ENCODE measurements around the gene ZNF554. TPM values are rescaled to one million over a fixed set of nuclear protein-coding genes. Genes with fewer than 3 reads are reported as not detected.

Gene ZNF554
- total RNA-seq, 1 donor from 2014 or later = 6.9 TPM

- TF ChIP-seq CTCF (IDR thresholded peaks at IDR 0.05) (no peak), POLR2A (IDR thresholded peaks at IDR 0.05) (no peak), POLR2AphosphoS5 (IDR thresholded peaks at IDR 0.05; ENCODE audit: insufficient read depth in 1 of 2, low read depth in 1 of 2) (peak; percentile 24 to 80)
These were observed 34.2 kb upstream of the ZNF554 start, which contains the start of gene THOP1 for GRCh38 chr19:2785244-2785997. Gene THOP1, plus strand, starts transcription at chr19:2785503. Its CDS starts 160 bp downstream, at chr19:2785663.

GRCh38 chr19:2787115-2787514 lies 32.6 kb upstream of the ZNF554 start:
- peaks cover 34% of the 10 kb centered on the region for H3K4me1 ChIP-seq
- H3K27me3 ChIP-seq = no peaks in the 10 kb centered on the region
- H3K9me3 ChIP-seq = no peaks in the 10 kb centered on the region
- H3K27ac ChIP-seq = no peak overlapping the region
- intact Hi-C loops (cut with DNase I) = no loop called here
- DNase-seq (ENCODE audit: extremely low spot score in 2 of 2) = no peak
- TF ChIP-seq POLR2A (IDR thresholded peaks at IDR 0.05) = no peak
- TF ChIP-seq CTCF (IDR thresholded peaks at IDR 0.05) = no peak
- no peak for TF ChIP-seq POLR2AphosphoS5 (IDR thresholded peaks at IDR 0.05; ENCODE audit: insufficient read depth in 1 of 2, low read depth in 1 of 2)
- H3K4me3 ChIP-seq = no peak overlapping the region
- H3K36me3 ChIP-seq = peaks cover 0 to 5% of the 10 kb centered on the region in 2 donors

More at GRCh38 chr19:2785244-2785997, 34.2 kb upstream of the ZNF554 start, which contains the start of gene THOP1:
- DNase-seq (ENCODE audit: extremely low spot score in 2 of 2) = peak in 1 of 2 donors; percentile 91
- no peaks in the 10 kb centered on the region for H3K36me3 ChIP-seq
- intact Hi-C loops (cut with DNase I) = no loop called here
- H3K27ac ChIP-seq = peak within 1 kb of the TSS; percentile 64
- H3K9me3 ChIP-seq = no peaks in the 10 kb centered on the region
- H3K4me3 ChIP-seq = peak within 1 kb of the TSS; percentile 63 to 72
- peaks cover 51% of the 10 kb centered on the region for H3K4me1 ChIP-seq
- H3K27me3 ChIP-seq = no peaks in the 10 kb centered on the region

GRCh38 chr19:2788237-2788636 lies 31.4 kb upstream of the ZNF554 start:
- no peaks in the 10 kb centered on the region for H3K27me3 ChIP-seq
- H3K4me3 ChIP-seq = no peak overlapping the region
- TF ChIP-seq CTCF (IDR thresholded peaks at IDR 0.05) = no peak
- no peak for TF ChIP-seq POLR2A (IDR thresholded peaks at IDR 0.05)
- no peak for TF ChIP-seq POLR2AphosphoS5 (IDR thresholded peaks at IDR 0.05; ENCODE audit: insufficient read depth in 1 of 2, low read depth in 1 of 2)
- H3K4me1 ChIP-seq = peaks cover 28% of the 10 kb centered on the region
- H3K27ac ChIP-seq = no peak overlapping the region
- no peaks in the 10 kb centered on the region for H3K9me3 ChIP-seq
- DNase-seq (ENCODE audit: extremely low spot score in 2 of 2) = no peak
- H3K36me3 ChIP-seq = peaks cover 0 to 13% of the 10 kb centered on the region in 2 donors
- intact Hi-C loops (cut with DNase I) = no loop called here

GRCh38 chr19:2790194-2790556 lies 29.5 kb upstream of the ZNF554 start:
- intact Hi-C loops (cut with DNase I) = no loop called here
- no peaks in the 10 kb centered on the region for H3K9me3 ChIP-seq
- TF ChIP-seq POLR2A (IDR thresholded peaks at IDR 0.05) (no peak), POLR2AphosphoS5 (IDR thresholded peaks at IDR 0.05; ENCODE audit: insufficient read depth in 1 of 2, low read depth in 1 of 2) (no peak), CTCF (IDR thresholded peaks at IDR 0.05) (no peak)
- no peak overlapping the region for H3K27ac ChIP-seq
- H3K4me1 ChIP-seq = peaks cover 12% of the 10 kb centered on the region
- peaks cover 0 to 22% of the 10 kb centered on the region in 2 donors for H3K36me3 ChIP-seq
- H3K27me3 ChIP-seq = no peaks in the 10 kb centered on the region
- DNase-seq (ENCODE audit: extremely low spot score in 2 of 2) = no peak
- H3K4me3 ChIP-seq = no peak overlapping the region
